BE2C (cell line): ENCODE data around the gene TMA7.

Experiments used
- DNase-seq: peaks from one replicate; pipeline ENCODE4 v3.0.0-alpha.2; 2020
- H3K27me3 ChIP-seq: fragments of 250-450 bp; sonication (Bioruptor Pico); 2 replicates; pipeline ENCODE4 v1.5.1; 2020; ENCODE audit warnings: mild to moderate bottlenecking
- H3K36me3 ChIP-seq: fragments of 250-450 bp; sonication (Bioruptor Pico); 2 replicates; pipeline ENCODE4 v1.5.1; 2020; ENCODE audit warnings: mild to moderate bottlenecking
- H3K4me1 ChIP-seq: fragments of 250-450 bp; sonication (Bioruptor Pico); 2 replicates; pipeline ENCODE4 v1.5.1; 2020
- H3K4me3 ChIP-seq: 2 replicates; pipeline ENCODE4 v1.5.1; 2011; ENCODE audit warnings: low read depth, low read length
- H3K9me3 ChIP-seq: fragments of 250-450 bp; sonication (Bioruptor Pico); 2 replicates; pipeline ENCODE4 v1.5.1; 2020
- CTCF ChIP-seq: IDR thresholded peaks from 2 replicates; pipeline ENCODE4 v1.5.1; 2012; ENCODE audit warnings: mild to moderate bottlenecking, low read depth, low read length

TMA7 gene

GRCh38 chr3:48446043-48446424, 6.0 kb downstream of the TMA7 start:
- Histone ChIP-seq H3K9me3 (no peaks in the 10 kb centered on the region), H3K4me3 (peak overlapping the region; percentile 73), H3K27me3 (no peaks in the 10 kb centered on the region), H3K36me3 (no peaks in the 10 kb centered on the region; the same call in 1 of the 2 replicates), H3K4me1 (no peaks in the 10 kb centered on the region)
- DNase-seq, result no peak
- TF ChIP-seq CTCF, result no peak

- TF ChIP-seq CTCF, result no peak
- peak; percentile 88 for DNase-seq
Observed at GRCh38 chr3:48446425-48447193, 6.6 kb downstream of the TMA7 start, which contains the start of gene ATRIP. Gene ATRIP, plus strand, starts transcription at chr3:48446737. Its CDS starts 109 bp downstream, at chr3:48446846.

GRCh38 chr3:48451270-48451669, 11.2 kb downstream of the TMA7 start:
- TF ChIP-seq CTCF, result no peak
- Histone ChIP-seq H3K36me3 (no peaks in the 10 kb centered on the region; the same call in 1 of the 2 replicates), H3K4me3 (no peak overlapping the region), H3K27me3 (no peaks in the 10 kb centered on the region), H3K9me3 (no peaks in the 10 kb centered on the region), H3K4me1 (no peaks in the 10 kb centered on the region)
- no peak for DNase-seq

More at GRCh38 chr3:48446425-48447193, 6.6 kb downstream of the TMA7 start, which contains the start of gene ATRIP:
- H3K36me3 ChIP-seq, result no peaks in the 10 kb centered on the region; the same call in 1 of the 2 replicates
- H3K9me3 ChIP-seq, result no peaks in the 10 kb centered on the region
- no peaks in the 10 kb centered on the region for H3K4me1 ChIP-seq
- no peaks in the 10 kb centered on the region for H3K27me3 ChIP-seq
- peak within 1 kb of the TSS; percentile 73 for H3K4me3 ChIP-seq

GRCh38 chr3:48456456-48456855, 16.4 kb downstream of the TMA7 start:
- TF ChIP-seq CTCF, result no peak
- Histone ChIP-seq H3K27me3 (no peaks in the 10 kb centered on the region), H3K4me1 (no peaks in the 10 kb centered on the region), H3K9me3 (no peaks in the 10 kb centered on the region), H3K36me3 (peaks cover 6% of the 10 kb centered on the region), H3K4me3 (no peak overlapping the region)
- DNase-seq, result no peak

GRCh38 chr3:48459331-48459730, 19.3 kb downstream of the TMA7 start:
- H3K27me3 ChIP-seq, result no peaks in the 10 kb centered on the region
- H3K36me3 ChIP-seq, result peaks cover 6% of the 10 kb centered on the region
- no peaks in the 10 kb centered on the region for H3K9me3 ChIP-seq
- H3K4me1 ChIP-seq, result no peaks in the 10 kb centered on the region
- TF ChIP-seq CTCF, result no peak
- H3K4me3 ChIP-seq, result no peak overlapping the region
- no peak for DNase-seq
